ENCODE measurements around the gene PLCH2. TPM values are rescaled to one million over a fixed set of nuclear protein-coding genes. Genes with fewer than 3 reads are reported as not detected.

Gene PLCH2
- total and polyA plus RNA-seq, 9 of the 15 experiments (the other 6 are each of a cell fraction or from before 2014, with no cell fraction given): 0.16 TPM; not detected in 8

GRCh38 chr1:2546515-2547209 is 70.6 kb downstream of the PLCH2 start (continued):
- TF ChIP-seq ZHX1 (conservative IDR thresholded peaks at IDR 0.05; ENCODE audit: low read length): no peak
- no peak for TF ChIP-seq HNRNPH1 (optimal IDR thresholded peaks at IDR 0.05; ENCODE audit: low read depth, low read length)
- peak; percentile 47; the same call in 1 of the 2 replicates for TF ChIP-seq ATF7 (IDR thresholded peaks at IDR 0.05)
- TF ChIP-seq SUPT5H (IDR thresholded peaks at IDR 0.05): no peak; the same call in 1 of the 2 replicates
- TF ChIP-seq RBM15 (IDR thresholded peaks at IDR 0.05; ENCODE audit: insufficient read depth, low read length): no peak
- TF ChIP-seq LEF1 (IDR thresholded peaks at IDR 0.05): no peak
- no peak for TF ChIP-seq NR4A1 (CRISPR knock-in tag; IDR thresholded peaks at IDR 0.05)
- TF ChIP-seq NR4A1 (tag; IDR thresholded peaks at IDR 0.05): peak; percentile 54; the same call in 1 of the 2 replicates
- TF ChIP-seq BCOR (IDR thresholded peaks at IDR 0.05): peak; percentile 99
- peak; percentile 68 for TF ChIP-seq MYNN (IDR thresholded peaks at IDR 0.05)
- TF ChIP-seq MYNN (CRISPR knock-in tag; IDR thresholded peaks at IDR 0.05): no peak
- TF ChIP-seq ZNF133 (CRISPR knock-in tag; IDR thresholded peaks at IDR 0.05): no peak
- TF ChIP-seq CHD4 (IDR thresholded peaks at IDR 0.05; ENCODE audit: insufficient read depth, insufficient replicate concordance, low read depth, low read length, poor library complexity, severe bottlenecking): peak; percentile 93
- no peak for TF ChIP-seq ZNF280A (IDR thresholded peaks at IDR 0.05; ENCODE audit: low read depth, partially characterized antibody)
- TF ChIP-seq E2F8 (IDR thresholded peaks at IDR 0.05; ENCODE audit: low read depth, partially characterized antibody): no peak
- TF ChIP-seq ZNF282 (CRISPR knock-in tag; IDR thresholded peaks at IDR 0.05): peak; percentile 65; the same call in 1 of the 2 replicates
- TF ChIP-seq ZNF76 (CRISPR knock-in tag; IDR thresholded peaks at IDR 0.05; ENCODE audit: borderline replicate concordance): peak; percentile 56; the same call in 1 of the 2 replicates
- TF ChIP-seq ZBTB34 (CRISPR knock-in tag; IDR thresholded peaks at IDR 0.05): no peak
- 0 out of 2 replicates have a peak, but pooled peaks have one; percentile 61 for TF ChIP-seq ZNF511 (CRISPR knock-in tag; IDR thresholded peaks at IDR 0.05)
- peak; percentile 66; the same call in 1 of the 2 replicates for TF ChIP-seq TRIM28 (IDR thresholded peaks at IDR 0.05)
